B cell (primary cell): ENCODE results near the gene DRAP1. TPM values are rescaled to one million over a fixed set of nuclear protein-coding genes. Genes with fewer than 3 reads are reported as not detected.

Source experiments
- ATAC-seq: fragments of 200-7000 bp; cut with Tn5 transposase; one replicate; pipeline ENCODE4 v1.10.0; 2021; ENCODE audit warnings: low read depth, mild to moderate bottlenecking, moderate number of reproducible peaks, moderate library complexity
- CTCF ChIA-PET: fragments of 350-600 bp; sonication (Branson Sonifier 250); formaldehyde crosslinking; loops from one replicate; lab custom pipeline; 2021; ENCODE audit warnings: antibody characterized with exemption, inconsistent platforms; lab: Charles Lee
- POLR2A ChIA-PET: fragments of 350-600 bp; sonication (Branson Sonifier 250); formaldehyde crosslinking; loops from one replicate; lab custom pipeline; 2021; ENCODE audit warnings: antibody characterized with exemption; lab: Charles Lee
- DNase-seq: peaks from one replicate; pipeline ENCODE4 v3.0.0; 2013
- H2AFZ ChIP-seq: 2 replicates; pipeline ENCODE4 v1.6.1; 2012; ENCODE audit warnings: mild to moderate bottlenecking, low read depth, low read length; ENCODE audit not compliant: insufficient read depth, poor library complexity, severe bottlenecking
- H3K27ac ChIP-seq, 2 donors: 1 replicate in 1 of 2; 2 replicates in 1 of 2; pipeline ENCODE4 v1.5.1; 2012 to 2013; ENCODE audit warnings: low read length in 2 of 2, mild to moderate bottlenecking in 2 of 2, moderate library complexity in 1 of 2
- H3K27me3 ChIP-seq, 4 experiments: fragments of 200-600 bp in 1 of 4; sonication (generic) in 1 of 4; replicated peaks in 1 of 4; 1 replicate in 2 of 4; 2 replicates in 2 of 4; pipeline versions ENCODE4 v1.6.1 to v1.7.0; 2013 to 2016; ENCODE audit warnings: low read length in 3 of 4, mild to moderate bottlenecking in 2 of 4, mixed read lengths in 1 of 4, moderate library complexity in 1 of 4; ENCODE audit not compliant: insufficient read depth in 4 of 4, control insufficient read depth in 3 of 4; ENCODE audit errors: control extremely low read depth in 1 of 4
- H3K36me3 ChIP-seq, 2 experiments: replicated peaks in 1 of 2; 1 replicate in 1 of 2; 2 replicates in 1 of 2; pipeline versions ENCODE4 v1.6.1 to v1.7.1; 2013; ENCODE audit warnings: low read length in 1 of 2; ENCODE audit not compliant: insufficient read depth in 2 of 2, control insufficient read depth in 1 of 2; ENCODE audit errors: control extremely low read depth in 1 of 2, extremely low read depth in 1 of 2
- H3K4me1 ChIP-seq, 2 donors: fragments of 200-600 bp in 1 of 2; sonication (generic) in 1 of 2; 1 replicate in 1 of 2; 2 replicates in 1 of 2; pipeline versions ENCODE4 v1.5.1 to v1.6.1; 2013 to 2017; ENCODE audit warnings: low read length in 2 of 2; ENCODE audit not compliant: control insufficient read depth in 2 of 2, insufficient read depth in 2 of 2
- H3K4me2 ChIP-seq: replicated peaks from 2 replicates; pipeline ENCODE3; 2012; ENCODE audit warnings: mild to moderate bottlenecking, low read depth, low read length; ENCODE audit not compliant: poor library complexity, severe bottlenecking
- H3K4me3 ChIP-seq, 5 experiments: fragments of 200-600 bp in 1 of 5; sonication (generic) in 1 of 5; 1 replicate in 3 of 5; 2 replicates in 2 of 5; pipeline versions ENCODE4 v1.5.1 to v1.7.0; 2011 to 2016; ENCODE audit warnings: low read length in 4 of 5, mild to moderate bottlenecking in 4 of 5, low read depth in 2 of 5, control low read depth in 1 of 5, moderate library complexity in 1 of 5; ENCODE audit not compliant: insufficient read depth in 1 of 5; ENCODE audit errors: control extremely low read depth in 1 of 5, extremely low read depth in 1 of 5
- H3K79me2 ChIP-seq: fragments of 200-600 bp; sonication (generic); one replicate; pipeline ENCODE4 v1.6.0; 2016; ENCODE audit warnings: low read length; ENCODE audit not compliant: control insufficient read depth, insufficient read depth
- H3K9ac ChIP-seq: fragments of 200-600 bp; sonication (generic); 2 replicates; pipeline ENCODE4 v1.6.1; 2017; ENCODE audit warnings: mild to moderate bottlenecking, low read length, moderate library complexity
- H3K9me3 ChIP-seq, 3 donors: one replicate each; pipeline versions ENCODE4 v1.6.1 to v1.7.1; 2013; ENCODE audit warnings: low read length in 2 of 3; ENCODE audit not compliant: control insufficient read depth in 2 of 3, insufficient read depth in 1 of 3; ENCODE audit errors: control extremely low read depth in 1 of 3
- H4K20me1 ChIP-seq: 2 replicates; pipeline ENCODE4 v1.6.0; 2012; ENCODE audit warnings: mild to moderate bottlenecking, low read length; ENCODE audit not compliant: insufficient read depth, control insufficient read depth, poor library complexity, severe bottlenecking
- H3K27ac Mint-ChIP-seq: one replicate; pipeline ENCODE4 v1.8.0; 2021; ENCODE audit warnings: mixed read lengths
- H3K27me3 Mint-ChIP-seq: one replicate; pipeline ENCODE4 v1.8.0; 2021; ENCODE audit warnings: mixed read lengths
- H3K4me1 Mint-ChIP-seq: one replicate; pipeline ENCODE4 v1.8.0; 2021; ENCODE audit warnings: mixed read lengths
- H3K4me3 Mint-ChIP-seq: one replicate; pipeline ENCODE4 v1.8.0; 2021; ENCODE audit warnings: mixed read lengths
- H3K9me3 Mint-ChIP-seq: one replicate; pipeline ENCODE4 v1.8.0; 2022; ENCODE audit warnings: mixed read lengths; ENCODE audit not compliant: insufficient read depth
- CTCF ChIP-seq: fragments of 200-600 bp; IDR thresholded peaks from one replicate; pipeline ENCODE4 v1.8.0; 2022; ENCODE audit warnings: antibody characterized with exemption, mild to moderate bottlenecking
- EZH2 ChIP-seq: IDR thresholded peaks from 2 replicates; pipeline ENCODE4 v1.6.1; 2012; ENCODE audit warnings: borderline replicate concordance, low read depth, mild to moderate bottlenecking, moderate library complexity, low read length; ENCODE audit not compliant: insufficient read depth, poor library complexity, severe bottlenecking
- WGBS: methylation state at CpG from one replicate; pipeline ENCODE4 v1.1.5; 2013; ENCODE audit warnings: missing lambda C conversion rate; ENCODE audit not compliant: insufficient coverage; 5-methylcytosine and 5-hydroxymethylcytosine counted together
- intact Hi-C: fragments of 100-400 bp; cut with micrococcal nuclease; formaldehyde crosslinking; loops from one replicate; pipeline ENCODE4 v1.10.0; 2022
- polyA plus RNA-seq: library from polyadenylated mRNA; depleted of rRNA; stranded (reverse); fragments of >200 nt; gene quantifications from 2 replicates; pipeline ENCODE4 v1.2.3, GENCODE V29; 2012
- total RNA-seq, 2 donors: library from RNA; stranded (reverse); fragments of 120-200 nt in 1 of 2; gene quantifications; 1 replicate in 1 of 2; 2 replicates in 1 of 2; pipeline versions ENCODE4 v1.2.3 to v1.2.4, GENCODE V29; 2013 to 2022

Gene DRAP1
- total and polyA plus RNA-seq, 2 donors (not counting 1 experiment from before 2014, with no cell fraction given) = 71.7 to 83.9 TPM

- Histone ChIP-seq H3K9me3 (no peaks in the 10 kb centered on the region), H3K79me2 (no peaks in the 10 kb centered on the region), H3K27me3 (no peaks in the 10 kb centered on the region), H3K9ac (peak within 1 kb of the TSS; percentile 70), H4K20me1 (no peaks in the 10 kb centered on the region), H3K4me3 (peak within 1 kb of the TSS; percentile 52 to 79 (median 63)), H3K4me1 (peaks cover 10 to 29% of the 10 kb centered on the region in 2 donors), H2AFZ (peak within 1 kb of the TSS; percentile 85), H3K36me3 (no peaks in the 10 kb centered on the region), H3K27ac (peak within 1 kb of the TSS; percentile 81 to 91), H3K4me2 (peak within 1 kb of the TSS; percentile 91)
- Mint-ChIP-seq H3K27me3 (peaks cover 5% of the 10 kb centered on the region), H3K4me3 (peak within 1 kb of the TSS; percentile 92), H3K27ac (peak within 1 kb of the TSS; percentile 91), H3K9me3 (no peaks in the 10 kb centered on the region), H3K4me1 (peaks cover 26% of the 10 kb centered on the region)
- 6% methylated on average over 67 of the region's 69 CpGs for WGBS
- ATAC-seq (no peak), DNase-seq (no peak)
- POLR2A ChIA-PET = interaction anchor here (0.6 to 2.3 kb wide), 4 partner anchors 12 to 29 kb away, joined by 4 to 24 read pairs (median 18); partner anchors contain the start of genes CFL1, FIBP and MUS81
- intact Hi-C loops = loop anchor here (2.0 to 5.0 kb wide), 3 partner anchors 14 to 180 kb away; partner anchors contain the start of genes CFL1, FIBP and SF3B2
- TF ChIP-seq CTCF (no peak), EZH2 (no peak)
- CTCF ChIA-PET = interaction anchor here (0.7 to 7.0 kb wide), 5 partner anchors 10 to 21 kb away, joined by 3 to 71 read pairs (median 65); partner anchors contain the start of genes CCDC85B, CFL1, FIBP and MUS81
Observed at GRCh38 chr11:65872586-65873317, 46.5 kb upstream of the DRAP1 start, which contains the start of gene EFEMP2. Gene EFEMP2 (minus strand): TSS chr11:65872800. CDS start chr11:65872354, 446 bp downstream.
